GM13977 (cell line): ENCODE measurements around the gene EFCAB12.

Experiments used
- DNase-seq: peaks from one replicate; pipeline ENCODE4 v3.0.0; 2012; ENCODE audit warnings: low spot score
- in situ Hi-C: fragments of 300-500 bp; cut with MboI; formaldehyde crosslinking; loops from one replicate; pipeline ENCODE4 v1.12.0; 2022; ENCODE audit warnings: low sequenced_read_pairs, low pct_unique_long_range_greater_than_20kb, mixed read lengths, inconsistent platforms; ENCODE audit not compliant: unreplicated experiment
- TF ChIP-seq, protein P1 (sequence below): IDR thresholded peaks from 2 replicates; pipeline ENCODE4 v1.5.1; 2012; ENCODE audit warnings: mild to moderate bottlenecking, control low read depth; ENCODE audit not compliant: insufficient read depth; ENCODE audit errors: extremely low read depth, missing control alignments

Gene EFCAB12

DNA sequence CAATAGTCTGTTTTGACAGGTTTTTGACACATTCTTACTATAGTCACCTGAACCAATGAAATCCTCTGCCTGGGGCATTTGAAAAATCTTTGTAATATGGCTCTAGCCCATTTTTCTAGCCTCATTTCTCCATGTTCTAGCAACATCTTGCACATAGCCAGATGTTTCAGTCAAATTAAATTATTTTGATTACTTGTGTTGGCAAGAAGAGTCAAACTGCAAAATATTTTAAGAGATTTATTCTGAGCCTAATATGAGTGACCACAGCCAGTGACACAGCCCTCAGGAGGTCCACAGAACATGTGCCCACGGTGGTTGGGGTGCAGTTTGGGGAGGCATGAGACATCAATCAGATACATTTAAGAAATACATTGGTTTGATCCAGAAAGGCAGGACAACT is 18.5 kb upstream of the EFCAB12 start:
- DNase-seq: no peak
- TF ChIP-seq, protein P1, sequence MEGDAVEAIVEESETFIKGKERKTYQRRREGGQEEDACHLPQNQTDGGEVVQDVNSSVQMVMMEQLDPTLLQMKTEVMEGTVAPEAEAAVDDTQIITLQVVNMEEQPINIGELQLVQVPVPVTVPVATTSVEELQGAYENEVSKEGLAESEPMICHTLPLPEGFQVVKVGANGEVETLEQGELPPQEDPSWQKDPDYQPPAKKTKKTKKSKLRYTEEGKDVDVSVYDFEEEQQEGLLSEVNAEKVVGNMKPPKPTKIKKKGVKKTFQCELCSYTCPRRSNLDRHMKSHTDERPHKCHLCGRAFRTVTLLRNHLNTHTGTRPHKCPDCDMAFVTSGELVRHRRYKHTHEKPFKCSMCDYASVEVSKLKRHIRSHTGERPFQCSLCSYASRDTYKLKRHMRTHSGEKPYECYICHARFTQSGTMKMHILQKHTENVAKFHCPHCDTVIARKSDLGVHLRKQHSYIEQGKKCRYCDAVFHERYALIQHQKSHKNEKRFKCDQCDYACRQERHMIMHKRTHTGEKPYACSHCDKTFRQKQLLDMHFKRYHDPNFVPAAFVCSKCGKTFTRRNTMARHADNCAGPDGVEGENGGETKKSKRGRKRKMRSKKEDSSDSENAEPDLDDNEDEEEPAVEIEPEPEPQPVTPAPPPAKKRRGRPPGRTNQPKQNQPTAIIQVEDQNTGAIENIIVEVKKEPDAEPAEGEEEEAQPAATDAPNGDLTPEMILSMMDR: no peak
- in situ Hi-C loops: no loop called here

DNA sequence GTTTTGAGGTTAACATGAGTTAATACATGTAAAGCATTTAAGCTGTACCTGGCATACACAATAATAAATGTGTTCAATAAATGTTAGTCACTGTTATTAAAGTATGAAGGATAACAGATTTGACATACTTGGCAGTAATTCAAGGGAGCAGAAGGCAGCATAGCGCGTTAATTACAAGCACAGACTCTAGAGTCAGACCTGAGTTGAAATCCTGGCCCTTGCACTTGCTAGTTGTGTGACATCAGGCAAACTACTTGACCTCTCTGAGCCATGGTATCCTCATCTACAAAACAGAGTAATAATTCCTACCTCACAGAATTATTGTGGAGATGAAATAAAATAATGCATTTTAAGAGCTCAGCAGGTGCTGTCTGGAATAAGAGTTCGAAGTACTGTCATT is 17.0 kb upstream of the EFCAB12 start:
- no peak for DNase-seq
- TF ChIP-seq, protein P1: no peak
- in situ Hi-C loops: no loop called here

DNA sequence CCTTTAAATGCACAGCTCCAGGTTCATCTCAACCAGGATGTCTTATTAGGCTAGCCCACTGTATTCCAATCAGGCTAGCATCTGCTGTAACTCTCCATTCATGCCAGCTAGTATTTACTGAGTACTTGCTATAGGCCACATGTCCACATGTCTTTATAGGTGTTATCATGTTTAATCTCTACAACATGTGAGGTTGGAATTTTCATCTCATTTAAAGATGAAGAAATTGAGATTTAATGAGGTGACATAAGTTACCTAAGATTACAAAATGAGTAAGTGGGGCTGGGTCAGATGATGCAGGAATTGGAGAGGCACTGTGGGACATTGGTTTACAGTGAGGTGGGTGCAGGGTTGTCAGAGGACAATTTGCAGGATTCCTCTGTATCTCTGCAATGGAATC is 14.5 kb upstream of the EFCAB12 start:
- TF ChIP-seq, protein P1: no peak
- in situ Hi-C loops: no loop called here
- no peak for DNase-seq

DNA sequence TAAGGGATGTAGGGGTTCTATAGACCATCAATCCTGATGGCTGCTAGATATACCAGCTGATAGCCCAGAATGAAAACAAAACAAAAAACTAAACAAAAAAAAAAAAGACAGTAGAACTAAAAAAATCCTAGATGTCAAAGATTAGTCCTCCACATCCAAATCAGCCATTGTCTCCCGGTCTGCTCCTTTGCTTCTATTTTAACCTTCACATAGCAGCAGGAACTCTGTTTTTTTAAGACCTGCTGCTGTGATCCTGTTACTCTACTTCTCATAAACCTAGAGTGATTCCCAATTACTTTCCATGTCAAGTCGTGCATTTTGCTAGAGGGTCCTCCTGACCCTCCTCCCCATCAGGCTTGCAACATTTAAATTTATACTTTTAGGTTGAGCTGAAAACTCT is 14.1 kb upstream of the EFCAB12 start:
- DNase-seq: no peak
- TF ChIP-seq, protein P1: no peak
- in situ Hi-C loops: no loop called here

DNA sequence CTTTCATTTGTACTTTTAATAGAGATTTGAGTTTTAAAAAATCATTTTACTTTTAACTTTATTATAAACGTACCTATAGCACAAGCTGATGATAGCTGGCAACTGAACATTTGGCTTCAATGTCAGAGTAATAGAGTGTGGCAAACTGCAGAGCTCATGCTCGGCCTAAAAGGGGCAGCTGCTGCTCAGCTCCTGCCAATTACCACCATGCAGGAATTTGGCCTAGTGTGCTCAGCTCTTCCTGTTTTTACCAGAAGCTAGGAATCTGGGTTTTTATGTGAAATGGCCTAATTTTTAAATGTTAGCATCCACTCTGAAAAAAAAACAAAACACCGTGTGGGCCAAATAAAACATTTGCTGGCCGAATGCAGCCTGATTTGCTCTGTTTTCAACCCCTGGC is 13.3 kb upstream of the EFCAB12 start:
- in situ Hi-C loops: no loop called here

DNA sequence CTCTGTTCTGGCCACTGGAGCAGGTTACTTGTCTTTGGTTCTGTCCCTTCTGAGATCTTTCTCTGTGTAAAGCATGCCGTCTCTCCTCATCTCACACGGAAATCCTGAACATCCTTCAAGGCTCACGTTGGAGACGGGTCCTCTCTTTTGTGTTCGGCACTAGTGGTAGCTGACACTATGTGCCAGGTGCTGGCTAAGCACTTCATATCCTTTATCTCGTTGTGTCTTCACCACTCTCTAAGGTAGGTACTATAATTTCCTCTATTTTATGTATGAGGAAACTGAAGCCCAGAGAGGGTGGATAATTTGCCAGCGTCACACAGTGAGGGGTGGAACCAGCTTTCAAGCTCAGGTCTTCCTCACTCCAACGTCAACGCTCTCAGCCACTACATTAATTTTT is 12.8 kb upstream of the EFCAB12 start:
- no peak for DNase-seq
- in situ Hi-C loops: no loop called here
- TF ChIP-seq, protein P1: no peak

More for the DNA sequence above, 13.3 kb upstream of the EFCAB12 start:
- TF ChIP-seq, protein P1: no peak
- DNase-seq: no peak
